Naive thymus-derived CD4-positive, alpha-beta T cell (primary cell): Measurements from ENCODE around the gene WSB1. TPM values are rescaled to one million over a fixed set of nuclear protein-coding genes. Genes with fewer than 3 reads are reported as not detected.
A peak's percentile ranks its signal among the peaks of the same experiment; 100 is the strongest.

Source experiments
- ATAC-seq: fragments of 150-1000 bp; cut with Tn5 transposase; 2 replicates; pipeline ENCODE4 v1.10.0; 2021; ENCODE audit warnings: mild to moderate bottlenecking, moderate library complexity
- CTCF ChIA-PET: fragments of 350-600 bp; sonication (Branson Sonifier 250); formaldehyde crosslinking; loops from one replicate; lab custom pipeline; 2021; ENCODE audit warnings: antibody characterized with exemption; lab: Charles Lee
- POLR2A ChIA-PET: fragments of 350-600 bp; sonication (Branson Sonifier 250); formaldehyde crosslinking; loops from one replicate; lab custom pipeline; 2021; ENCODE audit warnings: antibody characterized with exemption, inconsistent platforms; lab: Charles Lee
- DNase-seq, 9 donors: peaks; one replicate each; pipeline versions ENCODE4 v3.0.0 to v3.0.0-alpha.2; 2020 to 2022; ENCODE audit warnings: mixed read lengths in 1 of 9
- H3K27ac ChIP-seq: one replicate; pipeline ENCODE4 v1.7.0; 2013; ENCODE audit warnings: mild to moderate bottlenecking, low read depth, low read length, moderate library complexity
- H3K27me3 ChIP-seq, 2 donors: one replicate each; pipeline ENCODE4 v1.7.0; 2013; ENCODE audit warnings: low read length in 2 of 2, mild to moderate bottlenecking in 2 of 2, moderate library complexity in 2 of 2; ENCODE audit not compliant: control insufficient read depth in 2 of 2, insufficient read depth in 2 of 2
- H3K36me3 ChIP-seq, 3 experiments: 1 replicate in 2 of 3; 2 replicates in 1 of 3; pipeline ENCODE4 v1.7.0; 2013; ENCODE audit warnings: low read length in 3 of 3, mild to moderate bottlenecking in 3 of 3, moderate library complexity in 1 of 3; ENCODE audit not compliant: insufficient read depth in 3 of 3, control insufficient read depth in 2 of 3
- H3K4me1 ChIP-seq, 2 donors: one replicate each; pipeline ENCODE4 v1.7.0; 2013; ENCODE audit warnings: low read length in 2 of 2, mild to moderate bottlenecking in 2 of 2, moderate library complexity in 1 of 2; ENCODE audit not compliant: control insufficient read depth in 2 of 2, insufficient read depth in 2 of 2
- H3K4me3 ChIP-seq: 2 replicates; pipeline ENCODE4 v1.7.0; 2013; ENCODE audit warnings: mild to moderate bottlenecking, low read length
- H3K9me3 ChIP-seq, 3 experiments: 1 replicate in 2 of 3; 2 replicates in 1 of 3; pipeline ENCODE4 v1.7.0; 2013; ENCODE audit warnings: low read length in 3 of 3; ENCODE audit not compliant: control insufficient read depth in 2 of 3
- H3K27ac Mint-ChIP-seq, 9 donors: one replicate each; pipeline ENCODE4 v1.8.0; 2020 to 2022; ENCODE audit warnings: mixed read lengths in 9 of 9, mild to moderate bottlenecking in 8 of 9, moderate library complexity in 5 of 9, inconsistent platforms in 2 of 9
- H3K27me3 Mint-ChIP-seq, 5 donors: one replicate each; pipeline ENCODE4 v1.8.0; 2021 to 2022; ENCODE audit warnings: mixed read lengths in 5 of 5, mild to moderate bottlenecking in 1 of 5
- H3K36me3 Mint-ChIP-seq, 5 donors: one replicate each; pipeline ENCODE4 v1.8.0; 2020 to 2022; ENCODE audit warnings: mixed read lengths in 5 of 5, mild to moderate bottlenecking in 3 of 5, inconsistent platforms in 1 of 5
- H3K4me1 Mint-ChIP-seq, 7 donors: one replicate each; pipeline ENCODE4 v1.8.0; 2020 to 2022; ENCODE audit warnings: mixed read lengths in 7 of 7, mild to moderate bottlenecking in 3 of 7, inconsistent platforms in 1 of 7
- H3K4me3 Mint-ChIP-seq, 10 donors: one replicate each; pipeline ENCODE4 v1.8.0; 2020 to 2022; ENCODE audit warnings: mild to moderate bottlenecking in 10 of 10, mixed read lengths in 10 of 10, moderate library complexity in 6 of 10, inconsistent platforms in 2 of 10
- H3K9me3 Mint-ChIP-seq, 11 donors: one replicate each; pipeline ENCODE4 v1.8.0; 2020 to 2022; ENCODE audit warnings: mixed read lengths in 11 of 11, mild to moderate bottlenecking in 4 of 11, inconsistent platforms in 1 of 11, moderate library complexity in 1 of 11
- intact Hi-C, 2 donors: fragments of 100-400 bp; cut with micrococcal nuclease; formaldehyde crosslinking; loops; one replicate each; pipeline ENCODE4 v1.15.1; 2023
- polyA plus RNA-seq, 2 donors: library from polyadenylated mRNA; unstranded; fragments of 300-500 nt; fragmentation: Illumina TruSeq; gene quantifications; one replicate each; pipeline ENCODE4 v1.2.3, GENCODE V29; 2021
- total RNA-seq, 6 experiments: library from RNA in 5 of 6; stranded (reverse) in 5 of 6; gene quantifications; 1 replicate in 5 of 6; 2 replicates in 1 of 6; pipeline ENCODE4 v1.2.3 and lab custom pipeline; 2021 to 2026

The WSB1 gene
- total and polyA plus RNA-seq, 7 experiments from 2014 or later = 110 to 204 (median 140) TPM

- no peak overlapping the region for H3K4me3 Mint-ChIP-seq
- H3K27ac ChIP-seq = no peak overlapping the region
- no peaks in the 10 kb centered on the region for H3K27me3 Mint-ChIP-seq
- H3K4me3 ChIP-seq = no peak overlapping the region
- H3K27me3 ChIP-seq = no peaks in the 10 kb centered on the region
- H3K4me1 Mint-ChIP-seq = peaks cover 19 to 28% (median 23%) of the 10 kb centered on the region in 7 donors
- ChIA-PET CTCF (interaction anchor here (1.2 kb wide), 1 partner anchor 70 kb away, joined by 3 read pairs; no protein-coding TSS in a partner anchor), POLR2A (interaction anchor here (0.8 to 2.5 kb wide), 2 partner anchors 11 to 25 kb away, joined by 3 to 19 read pairs; partner anchors contain the start of gene WSB1)
- no peaks in the 10 kb centered on the region for H3K9me3 Mint-ChIP-seq
- H3K27ac Mint-ChIP-seq = peak overlapping the region in 2 of 9 donors; percentile 19 to 45
- no peaks in the 10 kb centered on the region for H3K4me1 ChIP-seq
- peaks cover 5 to 48% (median 14%) of the 10 kb centered on the region in 3 experiments for H3K36me3 ChIP-seq
- peaks cover 0 to 27% (median 17%) of the 10 kb centered on the region in 5 donors for H3K36me3 Mint-ChIP-seq
- ATAC-seq (no peak), DNase-seq (no peak)
- intact Hi-C loops = no loop called here
- H3K9me3 ChIP-seq = no peaks in the 10 kb centered on the region
Measured at GRCh38 chr17:27306276-27306835, 12.4 kb downstream of the WSB1 start.

- Histone ChIP-seq H3K27ac (no peak overlapping the region), H3K4me3 (no peak overlapping the region), H3K9me3 (no peaks in the 10 kb centered on the region), H3K27me3 (no peaks in the 10 kb centered on the region), H3K36me3 (peaks cover 7 to 84% (median 20%) of the 10 kb centered on the region in 3 experiments), H3K4me1 (no peaks in the 10 kb centered on the region)
- Mint-ChIP-seq H3K36me3 (peaks cover 12 to 58% (median 38%) of the 10 kb centered on the region in 5 donors), H3K9me3 (no peaks in the 10 kb centered on the region), H3K27ac (peak overlapping the region in 2 of 9 donors; percentile 51 to 68), H3K4me1 (peaks cover 0 to 10% (median 4%) of the 10 kb centered on the region in 7 donors), H3K4me3 (no peak overlapping the region), H3K27me3 (no peaks in the 10 kb centered on the region)
- ChIA-PET POLR2A (no interaction called here), CTCF (no interaction called here)
- ATAC-seq = no peak
- intact Hi-C loops = no loop called here
- DNase-seq = no peak
Measured at GRCh38 chr17:27310565-27311110, 16.7 kb downstream of the WSB1 start.

GRCh38 chr17:27313301-27313700 lies 19.4 kb downstream of the WSB1 start:
- no peak overlapping the region for H3K27ac Mint-ChIP-seq
- peaks cover 12 to 58% (median 44%) of the 10 kb centered on the region in 5 donors for H3K36me3 Mint-ChIP-seq
- H3K4me1 Mint-ChIP-seq = peaks cover 0 to 5% (median 0%) of the 10 kb centered on the region in 7 donors
- ChIA-PET POLR2A (interaction anchor here (1.7 kb wide), 1 partner anchor 19 kb away, joined by 8 read pairs; the partner anchor contains the start of gene WSB1), CTCF (interaction anchor here (0.6 kb wide), 1 partner anchor 27 kb away, joined by 4 read pairs; no protein-coding TSS in a partner anchor)
- ATAC-seq (no peak), DNase-seq (no peak)
- no peak overlapping the region for H3K4me3 Mint-ChIP-seq
- Histone ChIP-seq H3K36me3 (peaks cover 7 to 72% (median 23%) of the 10 kb centered on the region in 3 experiments), H3K4me1 (no peaks in the 10 kb centered on the region), H3K27me3 (no peaks in the 10 kb centered on the region), H3K27ac (no peak overlapping the region), H3K4me3 (no peak overlapping the region), H3K9me3 (no peaks in the 10 kb centered on the region)
- intact Hi-C loops = no loop called here
- H3K27me3 Mint-ChIP-seq = no peaks in the 10 kb centered on the region
- no peaks in the 10 kb centered on the region for H3K9me3 Mint-ChIP-seq

- H3K27me3 Mint-ChIP-seq = no peaks in the 10 kb centered on the region
- peak overlapping the region in 2 of 9 donors; percentile 19 to 40 for H3K27ac Mint-ChIP-seq
- no peak overlapping the region for H3K27ac ChIP-seq
- CTCF ChIA-PET = no interaction called here
- peaks cover 12 to 61% (median 46%) of the 10 kb centered on the region in 5 donors for H3K36me3 Mint-ChIP-seq
- no peak for ATAC-seq
- no peaks in the 10 kb centered on the region for H3K9me3 ChIP-seq
- POLR2A ChIA-PET = interaction anchor here (1.4 kb wide), 1 partner anchor 21 kb away, joined by 6 read pairs; the partner anchor contains the start of gene WSB1
- no peaks in the 10 kb centered on the region for H3K9me3 Mint-ChIP-seq
- no peak overlapping the region for H3K4me3 Mint-ChIP-seq
- intact Hi-C loops = no loop called here
- DNase-seq = no peak
- H3K4me1 Mint-ChIP-seq = peaks cover 0 to 2% (median 0%) of the 10 kb centered on the region in 7 donors
- no peaks in the 10 kb centered on the region for H3K4me1 ChIP-seq
- H3K27me3 ChIP-seq = no peaks in the 10 kb centered on the region
- H3K4me3 ChIP-seq = no peak overlapping the region
- peaks cover 7 to 64% (median 16%) of the 10 kb centered on the region in 3 experiments for H3K36me3 ChIP-seq
Measured at GRCh38 chr17:27315322-27315721, 21.4 kb downstream of the WSB1 start.

GRCh38 chr17:27315796-27316465 lies 22.0 kb downstream of the WSB1 start:
- no peak for ATAC-seq
- Histone ChIP-seq H3K4me1 (no peaks in the 10 kb centered on the region), H3K36me3 (peaks cover 7 to 58% (median 10%) of the 10 kb centered on the region in 3 experiments), H3K4me3 (no peak overlapping the region), H3K27me3 (no peaks in the 10 kb centered on the region), H3K9me3 (no peaks in the 10 kb centered on the region), H3K27ac (no peak overlapping the region)
- Mint-ChIP-seq H3K9me3 (no peaks in the 10 kb centered on the region), H3K27me3 (no peaks in the 10 kb centered on the region), H3K4me1 (no peaks in the 10 kb centered on the region), H3K4me3 (no peak overlapping the region), H3K36me3 (peaks cover 12 to 55% (median 40%) of the 10 kb centered on the region in 5 donors), H3K27ac (no peak overlapping the region)
- DNase-seq = no peak
- POLR2A ChIA-PET = interaction anchor here (1.4 kb wide), 1 partner anchor 21 kb away, joined by 6 read pairs; the partner anchor contains the start of gene WSB1
- CTCF ChIA-PET = no interaction called here
- intact Hi-C loops = no loop called here

GRCh38 chr17:27318228-27318627 lies 24.3 kb downstream of the WSB1 start:
- Mint-ChIP-seq H3K36me3 (peaks cover 12 to 37% (median 25%) of the 10 kb centered on the region in 5 donors), H3K9me3 (no peaks in the 10 kb centered on the region), H3K27me3 (no peaks in the 10 kb centered on the region), H3K27ac (peak overlapping the region in 1 of 9 donors; percentile 6), H3K4me1 (peaks cover 0 to 4% (median 0%) of the 10 kb centered on the region in 7 donors), H3K4me3 (no peak overlapping the region)
- DNase-seq (no peak), ATAC-seq (no peak)
- intact Hi-C loops = no loop called here
- Histone ChIP-seq H3K4me3 (no peak overlapping the region), H3K4me1 (no peaks in the 10 kb centered on the region), H3K36me3 (peaks cover 0 to 36% (median 3%) of the 10 kb centered on the region in 3 experiments), H3K9me3 (no peaks in the 10 kb centered on the region), H3K27ac (no peak overlapping the region), H3K27me3 (no peaks in the 10 kb centered on the region)
- ChIA-PET POLR2A (no interaction called here), CTCF (no interaction called here)
